Endothelial cell of hepatic sinusoid (primary cell): ENCODE measurements around the gene NDUFB10.

ENCODE experiments used
- in situ Hi-C: cut with HindIII; loops from 2 replicates; pipeline ENCODE4 v1.10.0; 2017; ENCODE audit warnings: low sequenced_read_pairs

The NDUFB10 gene

GRCh38 chr16:1966460-1966859 is 7.1 kb downstream of the NDUFB10 start, which contains the start of gene RNF151:
Gene RNF151 (plus strand): TSS chr16:1966856. CDS start chr16:1966882, 26 bp downstream.
- in situ Hi-C loops, result loop anchor here (5.0 kb wide), 1 partner anchor 71 kb away; no protein-coding TSS in a partner anchor

- in situ Hi-C loops, result loop anchor here (5.0 kb wide), 1 partner anchor 69 kb away; no protein-coding TSS in a partner anchor
Observed at GRCh38 chr16:1968146-1968953, 9.0 kb downstream of the NDUFB10 start.

GRCh38 chr16:1971796-1972489 is 12.6 kb downstream of the NDUFB10 start, which contains the start of gene TBL3:
Gene TBL3 (plus strand): TSS chr16:1972053. CDS start chr16:1972165, 112 bp downstream.
- in situ Hi-C loops, result no loop called here

GRCh38 chr16:1972490-1972877 is 13.1 kb downstream of the NDUFB10 start:
- in situ Hi-C loops, result no loop called here

- in situ Hi-C loops, result no loop called here
Observed at GRCh38 chr16:1973461-1974156, 14.3 kb downstream of the NDUFB10 start.

GRCh38 chr16:1974157-1975070 is 15.1 kb downstream of the NDUFB10 start:
- in situ Hi-C loops, result no loop called here

- in situ Hi-C loops, result no loop called here
Observed at GRCh38 chr16:1975432-1976215, 16.3 kb downstream of the NDUFB10 start.

- in situ Hi-C loops, result no loop called here
Observed at GRCh38 chr16:1976216-1976520, 16.8 kb downstream of the NDUFB10 start.

GRCh38 chr16:1976951-1977874 is 17.9 kb downstream of the NDUFB10 start:
- in situ Hi-C loops, result no loop called here

GRCh38 chr16:1977875-1978268 is 18.5 kb downstream of the NDUFB10 start:
- in situ Hi-C loops, result no loop called here

- in situ Hi-C loops, result no loop called here
Observed at GRCh38 chr16:1978476-1979120, 19.3 kb downstream of the NDUFB10 start.

GRCh38 chr16:1979271-1980029 is 20.1 kb downstream of the NDUFB10 start:
- in situ Hi-C loops, result no loop called here

- in situ Hi-C loops, result no loop called here
Observed at GRCh38 chr16:1980030-1980769, 20.9 kb downstream of the NDUFB10 start.

GRCh38 chr16:1980770-1981087 is 21.4 kb downstream of the NDUFB10 start:
- in situ Hi-C loops, result no loop called here

- in situ Hi-C loops, result no loop called here
Observed at GRCh38 chr16:1981398-1981836, 22.1 kb downstream of the NDUFB10 start, which contains the start of gene NOXO1. Gene NOXO1 (minus strand): TSS chr16:1981469. CDS start chr16:1981179, 290 bp downstream.

GRCh38 chr16:1982013-1982433 is 22.7 kb downstream of the NDUFB10 start:
- in situ Hi-C loops, result no loop called here
